Ecto neural progenitor cell (in vitro differentiated cells): ENCODE data around the gene BABAM2.
A peak's percentile ranks its signal among the peaks of the same experiment; 100 is the strongest.
"Not testable (repeated sequence)": the region's sequence is repeated elsewhere in the genome, so short reads cannot be mapped to it uniquely, and the experiment has no call there.

Experiments
- DNase-seq: peaks from one replicate; pipeline ENCODE4 v3.0.0-alpha.2; 2018; ENCODE audit warnings: low spot score

Gene BABAM2

GRCh38 chr2:27878825-27879224 lies 11.7 kb upstream of the BABAM2 start:
- no peak for DNase-seq

DNA sequence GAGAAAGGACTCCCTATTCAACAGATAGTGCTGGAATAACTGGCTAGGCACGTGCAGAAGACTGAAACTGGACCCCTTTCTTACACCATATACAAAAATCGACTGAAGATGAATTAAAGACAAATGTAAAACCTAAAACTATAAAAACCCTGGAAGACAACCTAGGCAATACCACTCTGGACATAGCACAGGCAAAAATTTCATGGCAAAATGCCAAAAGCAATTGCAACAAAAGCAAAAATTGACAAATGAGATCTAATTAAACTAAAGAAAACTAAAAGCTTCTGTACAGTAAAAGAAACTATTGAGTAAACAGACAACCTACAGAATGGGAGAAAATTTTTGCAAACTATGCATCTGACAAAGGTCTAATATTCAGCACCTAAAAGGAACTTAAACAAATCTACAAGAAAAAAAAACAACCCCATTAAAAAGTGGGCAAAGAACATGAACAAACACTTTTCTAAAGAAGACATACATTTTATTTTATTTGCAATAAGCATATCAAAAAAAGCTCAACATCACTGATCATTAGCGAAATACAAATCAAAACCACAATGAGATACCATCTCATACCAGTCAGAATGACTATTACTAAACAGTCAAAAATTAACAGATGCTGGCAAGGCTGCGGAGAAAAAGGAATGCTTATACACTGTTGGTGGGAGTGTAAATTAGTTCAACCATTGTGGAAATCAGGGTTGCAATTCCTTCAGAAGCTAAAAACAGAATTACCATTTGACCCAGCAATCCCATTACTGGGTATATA lies 8.5 kb upstream of the BABAM2 start:
- not testable (repeated sequence) for DNase-seq

GRCh38 chr2:27882584-27882922 lies 8.0 kb upstream of the BABAM2 start:
- not testable (repeated sequence) for DNase-seq

- DNase-seq: no peak
Observed at GRCh38 chr2:27884601-27885000, 5.9 kb upstream of the BABAM2 start.

DNA sequence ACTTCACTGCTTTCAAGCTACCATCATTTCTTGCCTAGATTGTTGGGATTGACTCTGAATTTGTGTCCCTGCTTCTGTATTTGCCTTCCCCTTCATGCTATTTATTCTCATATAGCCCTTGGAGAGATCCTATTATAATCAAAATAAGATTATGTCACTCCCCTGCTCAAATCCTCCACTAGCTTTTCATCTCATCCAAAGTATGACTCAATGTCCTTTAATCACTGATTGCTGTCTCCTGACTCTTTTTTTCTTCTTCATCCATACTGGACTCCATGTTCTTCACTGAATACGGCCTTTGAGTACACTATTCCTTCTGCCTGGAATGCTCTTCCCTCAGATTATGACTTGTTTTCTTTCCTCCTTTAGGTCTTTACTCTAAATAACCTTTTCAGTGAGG lies 5.3 kb upstream of the BABAM2 start:
- DNase-seq: no peak

DNA sequence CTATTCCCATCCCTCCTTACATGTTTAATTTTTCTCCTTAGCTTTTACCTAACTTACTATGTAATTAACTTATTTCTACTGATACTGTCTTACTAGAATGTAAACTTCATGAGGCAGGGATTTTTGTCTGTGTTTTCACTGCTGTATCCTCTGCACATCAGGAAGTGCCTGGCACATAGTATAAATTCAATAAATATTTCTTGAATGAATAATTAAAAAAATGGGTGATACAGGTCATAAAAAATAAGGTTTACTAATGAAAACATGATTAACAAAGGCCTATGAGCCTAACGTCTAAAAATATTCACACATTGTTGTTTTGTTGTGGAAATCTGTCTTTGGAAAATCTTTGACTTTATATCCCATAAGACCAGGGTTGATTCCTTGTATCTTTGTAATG lies 4.9 kb upstream of the BABAM2 start:
- DNase-seq: no peak

DNA sequence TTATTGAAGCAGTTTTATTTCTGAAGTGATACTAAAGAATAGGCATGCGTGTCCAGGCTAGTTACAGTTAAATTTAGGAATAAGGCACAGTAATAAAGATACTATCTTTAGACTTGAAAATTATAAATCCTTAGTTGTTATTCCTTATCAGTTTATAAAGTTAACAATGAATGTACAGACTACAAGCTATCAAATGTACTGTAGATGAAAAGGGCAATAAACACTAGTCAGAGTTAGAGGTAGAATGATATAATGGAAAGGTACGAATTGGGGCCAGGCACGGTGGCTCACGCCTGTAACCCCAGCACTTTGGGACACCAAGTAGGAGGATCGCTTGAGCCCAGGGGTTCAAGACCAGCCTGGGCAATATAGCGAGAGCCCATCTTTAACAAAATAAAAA lies 4.2 kb upstream of the BABAM2 start:
- DNase-seq: no peak

DNA sequence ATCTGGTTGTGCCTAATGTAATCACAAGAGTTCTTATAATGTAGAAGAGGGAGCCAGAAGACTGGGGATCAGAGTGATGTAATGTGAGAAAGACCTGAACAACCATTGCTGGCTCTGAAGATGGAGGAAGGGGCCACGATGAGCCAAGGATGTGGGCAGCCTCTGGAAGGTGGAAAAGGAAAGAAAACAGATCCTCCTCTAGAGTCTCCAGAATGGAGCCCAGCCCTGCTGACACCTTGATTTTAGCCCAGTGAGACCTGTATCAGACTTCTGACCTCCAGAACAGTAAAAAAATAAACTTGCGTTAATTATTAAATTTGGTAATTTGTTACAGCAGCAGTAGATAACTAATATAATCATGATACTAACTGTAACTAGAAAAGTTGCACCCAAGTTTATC lies 3.4 kb upstream of the BABAM2 start:
- DNase-seq: no peak

- DNase-seq: no peak
Observed at GRCh38 chr2:27887830-27888229, 2.7 kb upstream of the BABAM2 start.

DNA sequence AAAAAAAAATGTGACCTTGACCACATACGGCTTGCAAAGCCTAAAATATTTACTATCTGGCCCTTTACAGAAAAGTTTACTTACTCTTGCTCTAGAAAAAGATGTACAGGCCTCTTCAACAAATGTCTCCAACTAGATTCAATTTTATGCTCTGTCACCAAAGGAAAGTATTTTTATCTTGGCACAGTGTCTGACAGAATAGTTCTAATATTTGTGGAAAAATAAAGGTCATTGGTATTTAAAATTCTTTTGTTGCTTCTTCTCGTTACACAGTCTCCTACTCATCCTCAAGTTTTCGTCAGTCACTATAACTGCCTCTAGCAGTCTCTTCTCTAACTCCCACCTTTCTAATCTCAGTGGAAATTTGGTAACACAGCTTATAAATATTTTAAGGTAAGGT lies 1.7 kb upstream of the BABAM2 start:
- no peak for DNase-seq

DNA sequence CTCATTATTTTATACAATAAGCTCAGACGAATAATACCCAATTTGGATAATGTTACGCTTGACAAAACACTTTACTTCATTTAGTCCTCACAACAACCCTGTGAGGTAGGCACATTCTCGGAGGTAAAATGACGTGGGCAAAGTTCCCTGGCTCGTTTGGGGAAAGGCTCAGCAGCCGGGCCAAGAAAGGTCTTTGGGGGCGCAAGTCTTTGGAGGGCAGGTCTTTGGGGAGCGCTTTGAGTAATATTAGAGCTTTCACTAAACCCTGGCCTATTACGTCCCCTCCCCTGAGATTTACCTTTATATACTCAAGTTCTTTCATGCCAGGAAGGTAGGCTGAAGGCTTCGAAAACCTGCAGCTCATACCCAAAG lies 769 bp upstream of the BABAM2 start:
- DNase-seq: no peak

- DNase-seq: peak; percentile 62
Observed at GRCh38 chr2:27890924-27891672, 569 bp downstream of the BABAM2 start.

- no peak for DNase-seq
Observed at GRCh38 chr2:27891673-27892105, 1.2 kb downstream of the BABAM2 start.

DNA sequence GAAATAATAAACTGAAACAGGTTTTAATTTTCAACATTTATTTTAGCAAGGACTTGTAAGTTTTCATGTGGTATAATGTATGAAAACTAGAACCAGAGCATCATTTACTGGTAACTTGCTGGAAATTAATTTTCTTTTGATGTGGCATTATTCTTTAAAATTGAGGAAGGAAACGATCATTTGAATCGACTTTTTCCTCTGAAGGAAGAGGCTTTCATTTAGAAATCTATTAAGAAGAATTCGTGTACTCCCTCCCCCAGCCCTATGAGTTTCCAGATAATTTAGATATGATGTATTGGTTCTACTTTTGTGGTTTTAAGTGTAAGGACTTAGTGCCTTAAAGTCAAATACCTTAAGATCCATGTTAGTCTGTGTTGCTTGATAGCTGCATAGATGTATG lies 2.5 kb downstream of the BABAM2 start:
- DNase-seq: no peak

- no peak for DNase-seq
Observed at GRCh38 chr2:27897717-27898116, 7.2 kb downstream of the BABAM2 start.

DNA sequence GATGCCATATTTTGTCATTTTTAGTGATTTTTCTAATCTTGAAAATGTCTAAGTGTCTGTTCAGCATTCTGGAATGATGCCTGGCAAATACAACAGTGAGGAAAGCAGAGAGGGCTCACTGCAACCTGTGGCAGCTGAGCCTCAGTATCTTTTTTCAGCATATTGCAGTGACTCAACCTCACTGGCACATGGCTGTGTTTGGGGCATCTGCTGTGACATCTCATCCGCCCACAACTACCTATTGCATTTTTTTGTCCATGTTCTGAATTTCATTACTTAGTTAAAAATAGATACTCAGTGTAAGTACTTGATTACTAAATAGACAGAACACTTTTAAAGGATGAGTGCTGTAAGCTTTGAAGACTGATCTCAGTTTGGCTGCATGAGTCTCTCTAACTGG lies 10.7 kb downstream of the BABAM2 start:
- no peak for DNase-seq

- no peak for DNase-seq
Observed at GRCh38 chr2:27902098-27902497, 11.6 kb downstream of the BABAM2 start.

- no peak for DNase-seq
Observed at GRCh38 chr2:27903018-27903417, 12.5 kb downstream of the BABAM2 start.

GRCh38 chr2:27903649-27904404 lies 13.3 kb downstream of the BABAM2 start:
- DNase-seq: no peak

GRCh38 chr2:27904405-27904665 lies 13.8 kb downstream of the BABAM2 start:
- DNase-seq: no peak

DNA sequence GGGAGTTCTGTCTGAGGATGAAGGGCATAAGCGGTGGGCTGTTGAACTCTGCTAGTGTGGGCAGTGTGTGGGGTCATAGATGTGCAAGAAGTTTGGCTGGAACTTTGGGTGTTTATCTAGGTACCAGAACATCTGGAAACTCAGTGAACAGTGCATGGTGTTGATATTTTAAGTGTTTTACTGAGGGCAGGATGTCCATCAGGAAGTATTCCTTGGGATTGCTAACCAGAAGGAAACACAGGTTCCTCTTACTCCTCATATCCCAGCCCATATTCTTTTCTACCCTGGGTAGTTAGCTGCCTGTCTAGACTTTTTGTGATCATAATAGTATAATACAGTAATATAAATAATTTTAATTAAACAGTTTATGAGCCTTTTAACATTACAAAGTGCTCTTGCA lies 15.5 kb downstream of the BABAM2 start:
- no peak for DNase-seq

- DNase-seq: no peak
Observed at GRCh38 chr2:27907547-27907946, 17.0 kb downstream of the BABAM2 start.

DNA sequence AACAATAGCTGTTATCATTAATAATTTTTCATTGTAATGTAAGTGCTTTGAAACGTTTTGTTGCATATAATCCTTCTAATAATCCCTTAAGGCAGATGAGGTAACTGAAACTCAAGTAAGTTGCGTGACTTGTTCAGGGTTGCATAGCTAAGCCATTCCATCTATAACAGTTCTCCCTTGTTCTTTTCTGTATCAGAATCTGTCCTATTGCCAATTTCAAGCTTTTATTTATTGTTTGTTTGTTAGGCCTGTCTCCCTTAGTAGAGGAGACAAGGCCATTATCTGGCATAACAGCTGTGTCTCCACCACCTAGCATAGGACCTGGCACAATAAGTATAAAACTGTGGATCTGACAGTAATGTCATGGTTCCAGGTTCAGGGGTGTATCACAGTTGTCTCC lies 19.4 kb downstream of the BABAM2 start:
- DNase-seq: no peak
